Peyer's patch (tissue), 4 donors: ENCODE results near the gene DNMT1. TPM values are rescaled to one million over a fixed set of nuclear protein-coding genes. Genes with fewer than 3 reads are reported as not detected.

Source experiments
- DNase-seq, 3 donors: peaks; one replicate each; pipeline ENCODE4 v3.0.0-alpha.2; 2017 to 2019
- H3K27ac ChIP-seq, 4 donors: fragments of 200-600 bp; sonication (generic); one replicate each; pipeline ENCODE4 v1.5.1; 2016 to 2019
- H3K27me3 ChIP-seq, 2 donors: fragments of 200-600 bp; sonication (generic); one replicate each; pipeline ENCODE4 v1.5.1; 2019
- H3K36me3 ChIP-seq, 3 donors: fragments of 200-600 bp; sonication (generic); one replicate each; pipeline ENCODE4 v1.5.1; 2016 to 2019
- H3K4me1 ChIP-seq, 4 donors: fragments of 200-600 bp; sonication (generic); one replicate each; pipeline ENCODE4 v1.5.1; 2016 to 2019
- H3K4me3 ChIP-seq, 4 donors: fragments of 200-600 bp; sonication (generic); 1 replicate in 3 of 4; 2 replicates in 1 of 4; pipeline ENCODE4 v1.5.1; 2016 to 2019; ENCODE audit warnings: mild to moderate bottlenecking in 1 of 4
- H3K9me3 ChIP-seq, 4 donors: fragments of 200-600 bp; sonication (generic); one replicate each; pipeline ENCODE4 v1.5.1; 2016 to 2019; ENCODE audit warnings: mild to moderate bottlenecking in 1 of 4
- CTCF ChIP-seq, 6 experiments: fragments of 450-650 bp in 4 of 6; fragments of 200-600 bp in 2 of 6; sonication (generic) in 1 of 6; IDR thresholded peaks; one replicate each; pipeline ENCODE4 v1.5.1; 2017 to 2019; ENCODE audit warnings: antibody characterized with exemption in 6 of 6, mild to moderate bottlenecking in 3 of 6, moderate library complexity in 1 of 6
- POLR2A ChIP-seq, 2 donors: fragments of 450-650 bp; IDR thresholded peaks; one replicate each; pipeline ENCODE4 v1.5.1; 2017; ENCODE audit warnings: antibody characterized with exemption in 2 of 2, mild to moderate bottlenecking in 2 of 2, moderate library complexity in 2 of 2
- small RNA-seq, 2 donors: library from RNA; depleted of rRNA; stranded (forward); fragments of <200 nt; gene quantifications; one replicate each; pipeline ENCODE3, GENCODE V24; 2016
- total RNA-seq, 4 donors: library from RNA; depleted of rRNA; stranded (reverse); fragments of >200 nt; gene quantifications; one replicate each; pipeline ENCODE4 v1.1.0, GENCODE V29; 2016

Gene DNMT1
- total RNA-seq, 4 donors from 2014 or later: 22.1 to 195 (median 41.5) TPM

- peaks cover 0 to 21% (median 0%) of the 10 kb centered on the region in 3 donors for H3K36me3 ChIP-seq
- TF ChIP-seq POLR2A (IDR thresholded peaks at IDR 0.05) (peak; percentile 42 to 43), CTCF (IDR thresholded peaks at IDR 0.05) (no peak)
Observed at GRCh38 chr19:10085641-10086590, 108.8 kb downstream of the DNMT1 start, which contains the start of gene SHFL. TSS of gene SHFL (plus strand) at chr19:10086317. CDS start at chr19:10086428, 111 bp downstream.

GRCh38 chr19:10084803-10085202, 110.0 kb downstream of the DNMT1 start:
- no peak overlapping the region for H3K4me3 ChIP-seq
- no peak for DNase-seq
- H3K27me3 ChIP-seq: no peaks in the 10 kb centered on the region
- H3K9me3 ChIP-seq: no peaks in the 10 kb centered on the region
- TF ChIP-seq POLR2A (IDR thresholded peaks at IDR 0.05) (no peak), CTCF (IDR thresholded peaks at IDR 0.05) (no peak)
- H3K36me3 ChIP-seq: peaks cover 0 to 10% (median 0%) of the 10 kb centered on the region in 3 donors
- H3K27ac ChIP-seq: no peak overlapping the region
- H3K4me1 ChIP-seq: peaks cover 0 to 10% (median 4%) of the 10 kb centered on the region in 4 donors

More at GRCh38 chr19:10085641-10086590, 108.8 kb downstream of the DNMT1 start, which contains the start of gene SHFL:
- Histone ChIP-seq H3K4me3 (peak within 1 kb of the TSS; percentile 82 to 99 (median 92)), H3K9me3 (no peaks in the 10 kb centered on the region), H3K27me3 (no peaks in the 10 kb centered on the region), H3K27ac (peak within 1 kb of the TSS; percentile 86 to 92 (median 88)), H3K4me1 (peaks cover 0 to 10% (median 4%) of the 10 kb centered on the region in 4 donors)
- peak; percentile 82 to 94 (median 89) for DNase-seq

- H3K27ac ChIP-seq: no peak overlapping the region
- H3K4me1 ChIP-seq: peaks cover 0 to 10% (median 4%) of the 10 kb centered on the region in 4 donors
- no peak for TF ChIP-seq CTCF (IDR thresholded peaks at IDR 0.05)
- no peak for TF ChIP-seq POLR2A (IDR thresholded peaks at IDR 0.05)
- DNase-seq: no peak
- no peaks in the 10 kb centered on the region for H3K27me3 ChIP-seq
- H3K4me3 ChIP-seq: no peak overlapping the region
- peaks cover 0 to 1% (median 0%) of the 10 kb centered on the region in 3 donors for H3K36me3 ChIP-seq
- no peaks in the 10 kb centered on the region for H3K9me3 ChIP-seq
Observed at GRCh38 chr19:10083911-10084310, 110.8 kb downstream of the DNMT1 start.

Small RNA genes lying within 50 kb of the gene (small RNA-seq; reads per million reads assigned to genes)
- 0 reads per million in 2 donors for gene MIR4322
- gene SNORD105: 39.6 to 55.1 reads per million in 2 donors
- gene SNORD105B: 4,292 to 5,284 reads per million in 2 donors

Other genes with a start within 250 kb of the DNMT1 start
- gene COL5A3, start 184.4 kb downstream of the DNMT1 start, total RNA-seq: 1 to 10 TPM; 1.2 to 9.1 (median 4.1) TPM
- gene RDH8, start 181.5 kb downstream of the DNMT1 start, total RNA-seq: not detected
- 100 to 1,000 TPM in 1 of 4 donors, 10 to 100 TPM in 3; 39.9 to 125 (median 62.7) TPM for gene SHFL, start 108.6 kb downstream of the DNMT1 start, total RNA-seq
- gene ANGPTL6, start 92.3 kb downstream of the DNMT1 start, total RNA-seq: 10 to 100 TPM in 1 of 4 donors, 1 to 10 TPM in 3; 1.1 to 19.0 (median 2.5) TPM
- gene PPAN, start 88.6 kb downstream of the DNMT1 start, total RNA-seq: 100 to 1,000 TPM in 1 of 4 donors, 10 to 100 TPM in 3; 11.7 to 147 (median 24.7) TPM
- gene P2RY11, start 83.3 kb downstream of the DNMT1 start, total RNA-seq: 10 to 100 TPM in 2 of 4 donors, 1 to 10 TPM in 2; 7.0 to 21.5 (median 11.6) TPM
- 100 to 1,000 TPM; 111 to 220 (median 181) TPM for gene EIF3G, start 75.1 kb downstream of the DNMT1 start, total RNA-seq
- 1 to 10 TPM; 2.8 to 4.8 (median 3.1) TPM for gene S1PR2, start 36.4 kb upstream of the DNMT1 start, total RNA-seq
- 10 to 100 TPM; 43.8 to 49.6 (median 45.3) TPM for gene MRPL4, start 57.3 kb upstream of the DNMT1 start, total RNA-seq
- 10 to 100 TPM in 2 of 4 donors, 1 to 10 TPM in 2; 2.6 to 62.7 (median 12.7) TPM for gene ICAM1, start 76.2 kb upstream of the DNMT1 start, total RNA-seq
- not detected for gene ICAM4, start 92.0 kb upstream of the DNMT1 start, total RNA-seq
- under 1 TPM in 1 of 4 donors, not detected in 3; 0.27 TPM for gene ICAM5, start 95.0 kb upstream of the DNMT1 start, total RNA-seq
- gene ZGLP1, start 114.9 kb upstream of the DNMT1 start, total RNA-seq: 10 to 100 TPM in 1 of 4 donors, 1 to 10 TPM in 1, not detected in 2; 2.1 to 10.7 TPM
- 10 to 100 TPM in 3 of 4 donors, 1 to 10 TPM in 1; 8.3 to 22.2 (median 12.5) TPM for gene FDX2, start 121.1 kb upstream of the DNMT1 start, total RNA-seq
- gene RAVER1, start 138.6 kb upstream of the DNMT1 start, total RNA-seq: 10 to 100 TPM; 42.1 to 66.5 (median 55.8) TPM
- 10 to 100 TPM in 3 of 4 donors, 1 to 10 TPM in 1; 5.5 to 20.6 (median 10.8) TPM for gene ICAM3, start 144.7 kb upstream of the DNMT1 start, total RNA-seq
- 100 to 1,000 TPM; 138 to 531 (median 246) TPM for gene TYK2, start 185.6 kb upstream of the DNMT1 start, total RNA-seq
- gene CDC37, start 208.6 kb upstream of the DNMT1 start, total RNA-seq: 100 to 1,000 TPM; 118 to 443 (median 159) TPM
- 1 to 10 TPM; 3.3 to 7.2 (median 5.1) TPM for gene PDE4A, start 225.6 kb upstream of the DNMT1 start, total RNA-seq